Activated T-cell treated with anti-CD3 and anti-CD28 coated beads for 1 hour (primary cell): Measurements from ENCODE around the gene KRT14.
"Not testable (repeated sequence)": the region's sequence is repeated elsewhere in the genome, so short reads cannot be mapped to it uniquely, and the experiment has no call there.

Source experiments
- DNase-seq: peaks from one replicate; pipeline ENCODE4 v3.0.0-alpha.2; 2020; ENCODE audit warnings: low read depth

KRT14 gene

DNA sequence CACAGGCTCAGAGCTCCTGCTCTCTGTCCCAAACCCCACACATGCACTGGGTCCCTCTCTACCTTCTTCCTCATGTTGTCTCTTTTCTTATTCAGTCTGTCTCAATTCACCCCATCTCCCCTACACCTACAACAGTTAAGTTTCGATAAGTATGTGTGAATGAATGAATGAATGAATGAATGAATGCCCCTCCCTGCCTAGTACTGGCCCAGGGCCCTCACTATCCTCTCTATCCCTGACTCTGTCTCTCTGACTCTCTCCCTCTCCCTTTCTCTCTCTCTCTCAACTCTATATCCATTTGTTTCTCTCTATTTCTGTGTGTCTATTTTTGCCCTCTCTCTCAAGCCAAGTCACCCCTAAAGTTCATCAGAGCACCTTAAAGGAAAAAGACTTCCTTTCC is 8.2 kb downstream of the KRT14 start:
- no peak for DNase-seq

DNA sequence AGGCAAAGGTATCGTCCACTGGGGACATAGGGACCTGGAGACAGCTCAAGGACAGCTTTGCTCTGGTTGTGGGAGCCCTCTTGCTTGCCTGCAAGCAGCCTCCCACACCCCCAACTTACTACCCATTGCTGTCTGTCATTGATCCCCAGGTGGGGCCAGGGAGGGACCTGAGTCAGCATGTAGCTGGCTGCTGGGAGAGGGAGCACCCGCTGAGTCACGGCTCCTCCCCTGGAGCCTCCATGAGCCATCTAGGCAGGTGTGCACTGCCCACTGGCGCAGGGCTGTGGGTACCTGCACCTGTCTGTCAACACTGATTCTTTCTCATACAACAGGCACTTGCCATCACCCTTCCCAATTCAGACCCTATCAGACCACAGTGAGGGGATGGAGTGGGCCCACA is 10.0 kb downstream of the KRT14 start:
- DNase-seq: not testable (repeated sequence)

DNA sequence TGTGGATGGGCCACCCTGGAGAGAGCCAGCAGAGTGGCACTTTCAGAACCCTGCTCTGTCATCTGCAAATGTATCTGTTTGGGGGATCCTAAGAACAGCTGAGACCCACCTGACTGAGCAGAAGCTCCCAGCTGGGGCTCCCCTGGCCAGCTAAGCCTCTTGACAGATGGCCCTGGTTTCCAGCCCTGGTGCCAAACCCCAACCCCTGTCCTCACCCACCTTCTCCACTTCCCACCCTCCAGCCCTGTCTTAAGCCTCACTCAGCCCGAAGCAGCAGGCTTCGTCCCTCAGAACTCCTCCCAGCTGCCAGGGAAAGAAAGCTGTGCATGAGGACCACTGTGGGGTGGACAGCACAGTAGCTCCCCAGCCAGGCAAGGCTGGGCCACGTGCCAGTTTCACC is 11.4 kb downstream of the KRT14 start:
- no peak for DNase-seq

DNA sequence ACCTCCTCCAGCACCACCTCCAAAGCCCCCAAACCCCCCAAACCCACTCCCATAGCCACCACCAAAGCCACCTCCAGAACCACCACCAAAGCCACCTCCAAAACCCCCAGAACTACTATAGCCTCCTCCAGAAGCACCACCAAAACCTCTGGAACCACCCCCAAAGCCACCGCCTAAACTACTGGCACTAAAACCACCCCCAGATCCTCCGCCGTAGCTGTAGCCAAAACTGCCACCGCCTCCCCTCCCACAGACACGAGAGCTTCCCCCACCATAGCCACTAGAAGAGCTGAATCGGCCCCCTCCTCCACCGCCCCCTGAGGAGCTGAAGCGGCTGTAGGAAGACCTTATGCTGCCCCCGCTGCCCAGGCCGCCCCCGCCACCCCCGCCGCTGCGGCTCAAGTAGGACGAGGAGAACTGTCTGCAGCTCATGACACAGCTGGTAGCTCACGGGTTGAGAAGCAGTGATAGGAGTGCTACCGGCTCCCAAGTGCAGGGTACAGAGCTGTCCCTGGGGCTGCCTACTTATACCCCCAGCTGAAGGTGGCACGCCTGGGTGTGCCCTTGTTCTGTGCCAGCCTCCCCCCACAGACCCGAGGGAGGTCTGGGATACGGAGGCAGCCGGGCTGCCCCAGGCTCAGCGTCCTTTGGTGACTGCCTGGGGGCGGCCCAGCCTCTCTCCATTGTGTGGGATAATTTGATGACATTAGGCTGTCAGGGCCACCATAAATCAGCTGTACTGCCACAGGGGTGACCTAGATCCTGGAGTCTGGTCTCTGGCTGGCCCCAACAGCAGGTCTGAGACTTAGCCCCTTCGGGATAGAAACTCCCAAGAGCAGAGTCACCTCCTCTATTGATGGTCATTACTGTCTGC is 14.9 kb downstream of the KRT14 start, which contains the start of gene KRT9:
TSS of gene KRT9 (minus strand) at position 499 of the 874 bp plus-strand sequence. CDS start at position 432, 67 bp downstream.
- no peak for DNase-seq

DNA sequence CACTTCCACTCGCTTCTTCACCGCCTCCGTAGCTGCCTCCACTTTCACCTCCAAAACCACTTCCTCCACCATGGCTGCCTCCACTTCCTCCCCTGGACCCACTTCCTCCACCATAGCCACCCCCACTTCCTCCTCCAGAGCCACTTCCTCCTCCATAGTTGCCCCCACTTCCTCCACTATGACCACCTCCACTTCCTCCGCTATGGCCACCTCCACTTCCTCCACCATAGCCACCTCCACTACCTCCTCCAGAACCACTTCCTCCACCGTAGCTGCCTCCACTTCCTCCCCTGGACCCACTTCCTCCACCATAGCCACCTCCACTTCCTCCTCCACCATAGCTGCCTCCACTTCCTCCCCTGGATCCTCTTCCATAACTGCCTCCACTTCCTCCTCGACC is 19.4 kb downstream of the KRT14 start:
- no peak for DNase-seq

DNA sequence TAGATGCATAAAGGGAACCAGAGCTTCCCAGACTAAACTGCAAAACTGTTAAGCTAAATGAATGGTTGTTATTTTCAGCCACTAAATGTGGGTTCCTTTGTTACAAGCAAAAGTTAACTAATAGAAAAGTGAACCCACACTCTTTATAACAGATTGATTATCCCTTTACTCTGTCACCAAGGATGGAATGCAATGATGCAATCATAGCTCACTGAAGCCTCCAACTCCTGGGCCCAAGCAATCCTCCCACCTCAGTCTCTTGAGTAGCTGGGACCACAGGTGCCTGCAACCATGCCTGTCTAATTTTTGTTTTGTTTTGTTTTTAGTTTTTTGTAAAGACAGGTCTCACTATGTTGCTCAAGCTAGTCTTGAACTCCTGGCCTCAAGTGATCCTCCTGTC is 21.4 kb downstream of the KRT14 start:
- no peak for DNase-seq

DNA sequence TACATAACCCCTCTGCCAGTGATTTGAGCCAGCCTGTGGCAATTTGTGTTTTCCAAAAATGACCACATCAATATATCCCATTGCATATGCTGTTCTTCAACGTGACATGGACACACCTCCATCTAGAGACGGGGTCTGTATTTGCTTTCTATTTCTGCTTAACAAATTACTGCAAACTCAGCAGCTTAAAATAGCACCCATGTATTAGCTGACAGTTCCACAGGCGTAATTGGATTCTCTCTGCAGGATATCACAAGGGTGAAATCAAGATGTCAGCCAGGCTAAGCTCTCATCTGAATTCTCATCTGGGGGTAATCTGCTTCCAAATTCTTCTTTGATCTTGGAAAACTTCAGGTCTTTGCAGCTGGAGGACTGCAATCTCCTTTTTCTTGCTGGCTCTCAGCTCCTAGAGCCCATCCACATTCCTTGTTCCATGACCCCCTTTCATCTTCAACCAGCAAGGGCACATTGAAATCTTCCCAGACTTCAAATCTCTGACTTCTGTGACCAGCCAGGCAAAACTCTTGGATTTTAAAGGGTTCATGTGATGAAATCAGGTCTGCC is 23.0 kb downstream of the KRT14 start:
- no peak for DNase-seq

DNA sequence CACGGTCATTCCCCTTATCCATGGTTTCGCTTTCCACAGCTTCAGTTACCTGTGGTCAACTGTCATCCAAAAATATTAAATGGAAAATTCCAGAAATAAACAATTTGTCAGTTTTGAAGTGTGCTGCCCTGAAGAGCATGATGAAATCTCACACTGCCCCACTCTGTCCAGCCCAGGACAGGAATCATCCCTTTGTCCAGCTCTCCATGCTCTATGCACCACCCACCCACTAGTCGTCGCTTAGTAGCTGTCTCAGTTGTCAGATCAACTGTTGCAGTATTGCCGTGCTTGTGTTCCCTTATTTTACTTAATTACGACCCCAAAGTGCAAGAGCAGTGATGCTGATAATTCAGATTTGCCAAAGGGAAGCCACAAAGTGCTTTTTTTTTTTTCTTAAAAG is 25.1 kb downstream of the KRT14 start:
- DNase-seq: no peak

DNA sequence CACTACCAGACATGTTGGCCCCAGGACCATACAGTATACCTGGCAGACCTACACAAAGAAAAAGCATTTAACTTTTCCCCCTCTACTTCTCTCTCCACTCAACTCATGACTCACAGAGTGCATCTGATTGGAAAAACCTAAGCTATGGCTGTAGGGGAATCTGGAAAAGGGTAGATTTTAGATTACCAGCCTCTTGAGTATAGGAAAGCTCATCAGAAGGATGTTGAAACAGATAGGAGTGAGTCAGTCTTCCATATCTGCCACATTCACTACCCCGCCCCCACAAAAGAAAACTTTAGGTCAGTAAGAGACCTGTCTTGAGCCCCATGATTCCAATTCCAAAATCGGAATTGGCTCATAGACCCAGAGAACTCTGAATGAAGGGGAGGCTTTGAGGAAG is 27.1 kb downstream of the KRT14 start:
- DNase-seq: no peak

DNA sequence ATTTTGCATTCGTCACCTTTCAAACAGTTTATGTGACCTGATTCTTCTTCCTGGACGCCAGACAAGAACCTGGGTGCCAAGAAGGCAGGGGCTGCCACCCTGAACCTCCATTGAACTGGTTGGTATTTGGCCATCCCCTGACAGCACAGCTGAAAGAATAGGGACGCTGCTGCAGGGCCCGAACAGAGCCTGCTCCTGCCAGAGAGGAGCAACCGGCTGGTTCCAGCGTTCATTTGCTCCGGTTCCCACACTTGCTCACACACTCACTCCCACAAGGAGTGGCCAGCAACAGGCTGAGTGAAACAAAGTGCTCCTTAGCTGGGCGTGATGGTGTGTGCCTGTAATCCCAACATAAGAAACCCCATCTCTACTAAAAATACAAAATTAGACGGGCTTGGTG is 29.8 kb downstream of the KRT14 start:
- no peak for DNase-seq

DNA sequence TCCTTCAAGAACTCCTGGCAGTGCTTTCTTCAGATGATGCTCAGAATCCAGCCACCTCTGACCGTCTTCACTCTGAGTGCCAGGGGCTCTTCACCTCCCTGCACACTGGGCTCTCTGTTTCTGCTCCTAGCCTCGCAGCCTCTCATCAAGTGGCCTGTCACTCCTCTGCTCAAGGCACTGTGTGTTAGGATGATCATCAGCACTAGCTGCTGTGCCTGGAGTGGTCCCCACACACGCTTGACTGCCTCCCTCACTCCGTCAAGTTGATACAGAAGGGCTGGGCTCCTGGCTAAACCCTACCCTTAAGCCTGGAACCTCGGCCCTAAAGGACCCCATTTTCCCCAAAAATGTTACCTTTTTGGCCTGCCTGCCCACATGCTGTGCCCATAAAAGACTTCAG is 30.4 kb downstream of the KRT14 start:
- DNase-seq: no peak

DNA sequence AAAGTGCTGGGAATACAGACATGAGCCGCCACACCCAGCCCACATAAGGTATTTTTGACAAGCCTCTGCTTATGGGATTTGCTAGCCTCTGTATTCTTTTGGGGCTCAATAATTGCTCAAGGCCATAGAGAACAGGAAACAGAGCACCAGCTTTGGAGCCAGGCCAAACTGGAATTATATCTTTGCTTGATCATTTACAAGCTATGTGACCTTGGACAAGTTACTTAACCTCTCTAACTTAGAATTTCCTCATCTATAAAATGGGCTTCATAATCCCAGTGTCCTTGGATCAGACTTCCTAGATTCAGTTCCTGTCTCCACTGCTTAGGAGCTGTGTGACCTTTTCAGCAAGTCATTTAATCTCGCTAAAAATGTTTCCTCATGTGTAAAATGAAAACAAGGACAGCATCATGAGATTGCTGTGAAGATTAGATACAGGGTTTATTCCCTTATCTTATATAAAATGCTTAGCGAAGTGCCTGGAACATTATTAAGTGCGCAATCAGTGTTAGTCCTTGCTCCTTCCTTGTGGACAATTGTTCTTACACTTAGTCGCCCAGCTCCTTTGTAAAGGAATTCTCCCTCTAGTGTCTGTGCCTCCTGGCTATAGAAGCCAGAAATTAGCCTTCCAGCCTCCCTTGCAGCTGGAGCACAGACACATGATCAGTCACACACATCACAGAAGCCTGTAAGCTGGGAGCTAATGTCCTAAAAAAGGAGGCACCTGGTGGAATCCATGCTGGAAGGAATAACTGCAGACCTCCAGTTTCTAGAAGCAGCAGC is 31.4 kb downstream of the KRT14 start:
- no peak for DNase-seq

DNA sequence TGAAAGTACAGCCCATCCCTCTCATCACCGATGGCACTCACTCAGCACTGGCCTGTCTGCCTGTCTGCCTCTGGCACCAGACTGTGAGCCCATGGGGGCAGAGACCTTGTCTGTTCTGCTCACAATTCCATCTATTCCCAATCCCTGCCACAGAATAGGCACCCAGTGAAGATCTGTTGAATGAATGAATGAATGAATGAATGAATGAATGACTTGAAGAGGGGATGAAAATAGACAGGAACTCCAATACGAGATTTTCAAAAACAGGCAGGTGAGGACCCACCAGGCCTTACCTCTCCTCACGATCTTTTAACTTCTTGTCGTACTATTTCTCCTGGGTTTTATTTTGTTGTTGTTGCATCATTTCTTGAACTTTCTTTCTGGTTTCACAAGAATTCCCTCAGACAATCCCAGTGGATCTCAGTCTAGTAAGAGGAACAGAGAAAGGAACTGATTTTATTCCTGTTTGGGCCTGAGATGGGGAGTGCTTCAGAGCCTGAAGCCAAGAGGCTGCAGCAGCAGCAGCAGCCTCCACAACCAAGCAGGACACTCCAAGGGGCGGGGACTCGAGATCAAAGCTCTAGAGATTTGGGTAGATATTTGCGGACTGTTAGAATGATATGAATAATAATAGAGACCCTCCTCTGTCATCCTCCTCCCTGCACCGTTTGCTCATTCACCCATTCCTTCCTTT is 32.6 kb downstream of the KRT14 start:
- DNase-seq: no peak

DNA sequence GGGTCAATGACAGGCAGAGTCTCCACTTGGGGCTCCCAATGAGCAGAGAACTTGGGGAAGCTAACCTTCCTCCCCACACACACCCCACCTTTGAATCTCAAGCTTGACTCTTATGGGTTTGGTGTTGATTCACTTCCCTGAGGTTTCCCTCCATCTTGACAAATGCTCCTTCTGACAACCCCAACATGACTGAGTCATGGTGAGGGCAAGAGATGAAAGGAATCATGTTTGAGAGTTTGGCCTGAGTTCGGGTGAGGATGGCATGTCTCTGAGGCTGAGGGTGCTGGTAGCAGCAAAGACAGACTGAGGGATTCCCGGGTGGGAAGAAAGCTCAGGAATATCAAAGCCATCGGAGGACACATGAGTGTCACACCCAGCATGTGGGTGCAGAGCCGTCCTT is 33.5 kb downstream of the KRT14 start:
- DNase-seq: no peak

DNA sequence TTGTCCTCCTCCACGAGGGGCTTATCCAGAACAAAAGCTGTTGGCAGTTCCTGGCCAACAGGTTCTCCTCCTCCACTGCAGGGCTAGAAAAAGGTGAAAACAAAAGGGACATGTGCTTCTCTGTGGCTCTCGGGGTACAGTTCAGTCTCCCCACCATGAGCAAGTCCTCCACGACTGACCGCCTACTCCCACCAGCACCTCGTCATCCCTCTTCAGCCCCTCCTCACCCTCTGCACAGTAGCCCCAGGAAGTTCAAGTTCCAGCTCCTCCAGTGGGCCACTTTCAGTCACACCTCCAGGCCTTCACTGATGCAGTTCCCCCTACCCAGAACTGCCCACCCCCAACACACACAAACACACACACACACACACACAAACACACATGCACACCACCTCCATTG is 34.2 kb downstream of the KRT14 start:
- no peak for DNase-seq

DNA sequence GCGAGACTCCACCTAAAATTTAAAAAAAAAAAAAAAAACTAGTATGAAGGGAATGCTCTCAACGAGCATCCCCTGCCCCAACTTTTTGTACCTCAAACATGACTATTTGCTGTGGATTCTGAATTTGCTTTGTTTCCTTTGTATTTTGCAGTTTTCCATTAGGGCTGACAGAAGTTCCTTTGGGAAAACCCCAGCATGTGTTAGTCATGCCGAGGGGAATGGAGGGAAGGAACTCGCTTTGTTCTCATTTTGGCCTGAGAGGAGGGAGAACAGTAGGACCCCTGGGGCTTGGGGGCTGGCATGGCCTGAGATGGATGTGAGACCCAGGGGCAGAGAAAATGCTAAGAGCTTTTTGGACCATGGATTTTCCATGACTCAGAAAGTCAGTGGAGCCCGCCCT is 35.3 kb downstream of the KRT14 start:
- no peak for DNase-seq

DNA sequence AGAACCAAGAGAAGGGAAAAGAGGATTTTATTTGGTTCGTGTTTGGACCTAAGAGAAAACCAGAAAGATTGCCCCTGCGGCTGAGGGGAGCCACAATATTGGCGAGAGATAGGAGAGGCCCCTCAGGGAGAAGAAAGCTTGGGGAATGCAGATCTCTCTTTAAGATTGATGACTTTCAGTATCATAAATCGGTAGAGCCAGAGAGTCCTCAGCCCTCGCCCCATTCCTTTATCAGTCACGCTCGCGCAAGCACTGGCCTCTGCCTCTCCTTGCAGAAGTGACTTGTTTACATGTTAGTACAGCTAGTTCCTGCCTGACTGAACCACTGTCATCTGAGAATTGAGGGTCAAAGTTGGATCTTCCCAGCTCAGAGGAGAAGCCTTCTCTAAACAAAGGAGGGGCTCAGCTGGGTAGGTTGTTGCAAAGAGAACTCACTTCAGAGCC is 37.1 kb downstream of the KRT14 start:
- no peak for DNase-seq

DNA sequence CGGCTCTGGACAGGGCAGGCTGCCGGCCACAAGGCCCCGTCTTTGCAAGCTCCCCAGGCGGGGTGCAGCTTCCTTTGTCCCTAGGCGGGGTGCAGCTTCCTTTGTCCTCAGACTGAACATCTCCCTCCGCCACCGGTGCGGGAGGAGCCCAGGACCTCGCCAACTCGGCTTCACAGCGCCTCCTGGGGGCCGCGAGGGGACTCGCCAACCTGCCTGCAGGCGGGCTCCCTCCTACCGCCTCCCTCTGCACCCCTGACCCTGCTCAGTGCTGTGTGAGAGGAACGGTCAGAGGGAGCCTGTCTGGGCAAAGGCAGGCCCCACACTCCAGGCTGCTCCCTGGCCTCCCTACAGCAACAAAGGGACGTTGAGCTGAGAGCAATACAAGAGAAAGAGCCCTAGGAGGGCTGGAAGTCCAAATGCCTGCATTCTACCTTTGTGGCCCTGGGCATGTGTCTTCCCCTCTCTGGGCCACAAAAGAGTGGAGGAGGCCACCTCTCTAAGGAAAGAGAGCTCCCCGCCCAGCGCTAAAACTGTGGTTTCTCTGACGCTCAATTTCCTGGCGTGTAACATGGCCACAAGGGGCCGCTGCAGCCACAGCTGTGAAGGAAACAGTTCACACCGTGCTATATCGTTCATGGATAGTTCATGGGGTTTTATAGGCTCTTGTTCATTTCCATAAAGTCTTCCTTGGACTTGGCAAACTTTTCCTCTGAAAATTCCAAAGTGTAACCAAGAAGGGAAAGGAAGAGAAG is 37.7 kb downstream of the KRT14 start:
- DNase-seq: peak; percentile 82

DNA sequence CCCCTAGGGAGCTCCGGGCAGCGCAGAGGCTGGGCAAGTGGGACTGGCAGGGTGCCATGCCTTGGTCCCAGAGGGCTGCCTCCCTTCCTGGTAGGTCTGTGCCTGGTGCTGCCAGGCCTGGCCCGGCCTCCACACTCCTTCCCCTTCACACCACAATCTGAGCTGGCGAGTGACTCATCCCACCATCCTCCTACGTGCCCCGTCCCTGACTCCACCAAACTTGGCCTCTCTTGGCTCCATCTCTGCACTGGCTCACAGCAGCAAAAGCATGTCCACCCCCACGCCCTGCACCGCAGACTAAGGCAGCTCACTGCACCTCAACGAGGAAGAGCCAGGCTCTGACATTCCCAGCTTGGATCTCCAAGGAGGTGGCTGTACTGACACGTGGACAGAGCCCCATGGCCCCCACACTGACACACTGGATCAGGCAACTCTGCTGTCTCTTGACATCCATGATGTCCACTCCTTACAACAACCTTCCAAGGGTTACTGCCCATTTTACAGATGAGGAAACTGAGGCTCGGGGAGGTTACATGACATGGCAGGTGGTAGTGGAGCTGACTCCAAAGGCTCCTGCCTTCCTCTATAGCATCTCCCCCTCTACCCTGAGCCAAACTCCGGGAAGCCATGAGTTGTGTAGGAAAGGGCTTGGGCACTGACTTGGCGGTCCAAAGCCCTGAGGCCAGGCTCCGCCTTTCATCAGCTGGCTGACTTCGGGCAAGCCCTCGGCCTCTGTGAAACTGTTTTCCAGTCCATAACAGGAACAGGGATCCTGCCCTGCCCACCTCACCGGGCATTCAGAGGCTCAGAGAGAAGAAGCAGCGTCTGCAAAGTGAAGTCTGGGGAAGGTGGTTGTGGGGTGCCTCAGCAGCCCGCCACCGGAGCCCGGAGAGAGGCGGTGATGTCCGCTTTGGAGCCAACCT is 38.5 kb downstream of the KRT14 start:
- no peak for DNase-seq

DNA sequence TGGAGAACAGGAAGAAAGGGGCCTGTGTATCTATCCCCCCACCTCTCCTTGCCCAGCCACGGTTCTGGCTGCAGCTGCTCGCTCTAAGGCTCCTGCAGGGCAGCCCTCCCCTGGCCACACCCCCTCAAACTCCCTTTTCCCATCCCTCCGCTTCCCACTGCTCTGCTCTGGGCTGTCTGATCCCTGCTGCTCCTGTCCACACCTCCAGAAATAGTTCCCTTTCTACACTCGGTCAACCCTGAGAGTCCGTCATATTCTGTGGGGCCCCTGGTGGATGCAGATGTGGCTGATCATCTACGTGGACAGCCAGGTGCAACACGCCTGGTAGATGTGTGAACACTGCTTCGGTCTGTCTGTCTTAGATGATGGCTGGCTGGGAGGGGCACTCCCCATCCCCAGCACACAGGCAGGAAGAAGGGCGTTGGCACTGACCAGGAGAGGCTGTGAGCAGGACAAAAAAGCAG is 39.3 kb downstream of the KRT14 start:
- no peak for DNase-seq
